Activated CD4-positive, alpha-beta T cell treated with anti-CD3 and anti-CD28 coated beads, Interleukin-2, amount 50 U/mL, for 24 hours (primary cell): ENCODE measurements around the gene MTERF2.
A peak's percentile ranks its signal among the peaks of the same experiment; 100 is the strongest.

Experiments used
- DNase-seq, 2 donors: peaks; one replicate each; pipeline ENCODE4 v3.0.0-alpha.2; 2020; ENCODE audit warnings: low read depth in 1 of 2, low spot score in 1 of 2

The MTERF2 gene

DNA sequence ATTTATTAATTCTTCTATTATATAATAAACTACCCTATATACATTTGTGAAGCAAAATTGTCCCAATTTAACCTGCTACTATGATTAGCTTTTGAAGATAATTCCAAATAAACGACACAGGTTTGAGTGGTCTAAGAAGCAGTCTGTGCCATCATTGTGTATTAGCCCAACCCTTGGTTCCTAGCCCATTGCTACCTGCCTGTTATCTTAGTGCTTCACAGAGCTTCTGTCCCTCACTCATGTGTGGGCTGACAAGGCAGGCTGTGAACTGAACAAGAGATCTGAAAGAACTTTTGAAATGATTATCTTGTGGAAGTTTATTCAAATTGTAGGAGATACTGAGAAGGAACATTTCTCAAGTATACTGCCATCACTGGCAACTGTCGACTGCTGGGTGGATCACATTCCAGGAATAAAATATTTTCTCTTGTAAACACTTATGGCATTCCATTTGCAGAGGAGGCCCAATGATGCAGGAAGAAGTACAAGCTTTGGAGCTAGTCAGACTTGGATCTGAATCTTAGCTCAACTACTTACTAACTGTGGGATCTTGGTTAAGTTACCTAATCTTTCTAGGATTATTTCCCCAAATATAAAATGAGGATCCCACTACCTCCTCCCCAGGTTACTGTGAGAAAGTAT lies 7.8 kb upstream of the MTERF2 start:
- no peak for DNase-seq

DNA sequence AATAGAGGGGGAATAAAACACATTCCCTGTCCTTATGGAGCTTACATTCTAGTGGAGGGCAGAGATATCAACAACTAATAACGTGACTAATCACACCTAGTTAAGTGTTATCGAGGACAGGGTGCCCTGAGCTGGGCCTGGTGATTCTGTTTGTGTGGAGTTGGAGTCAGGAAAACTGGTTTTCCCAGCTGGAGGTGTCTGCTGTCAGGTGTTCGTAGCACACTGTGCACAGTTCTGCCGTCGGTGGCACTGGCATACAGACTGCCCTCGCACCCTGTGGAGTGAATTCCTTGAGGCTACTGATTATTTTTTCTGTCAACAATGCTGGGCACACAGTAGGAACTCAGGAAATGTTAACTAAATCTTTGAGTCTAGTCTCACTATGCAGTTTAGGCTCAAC lies 900 bp upstream of the MTERF2 start:
- DNase-seq: no peak

- DNase-seq: no peak
Observed at GRCh38 chr12:106986135-106986534, 811 bp downstream of the MTERF2 start.

DNA sequence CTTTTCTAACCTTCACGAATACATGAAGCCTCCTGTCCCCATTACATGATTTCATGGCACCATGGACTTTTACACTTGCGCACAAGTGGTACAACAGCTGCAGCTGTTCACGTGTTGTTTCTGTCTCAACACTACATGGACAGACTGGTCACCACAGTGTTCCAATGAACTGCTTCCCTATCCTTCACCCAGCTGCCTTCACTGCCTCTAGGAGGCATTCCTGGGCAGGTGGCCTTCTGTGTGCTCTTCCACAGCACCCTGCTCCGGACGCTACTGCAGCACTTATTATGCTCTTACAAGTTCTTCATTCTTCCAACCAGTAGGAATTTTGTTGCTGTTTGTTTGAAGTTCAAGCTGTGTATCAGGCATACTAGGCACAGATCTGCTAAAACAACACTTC lies 1.5 kb downstream of the MTERF2 start:
- no peak for DNase-seq

DNA sequence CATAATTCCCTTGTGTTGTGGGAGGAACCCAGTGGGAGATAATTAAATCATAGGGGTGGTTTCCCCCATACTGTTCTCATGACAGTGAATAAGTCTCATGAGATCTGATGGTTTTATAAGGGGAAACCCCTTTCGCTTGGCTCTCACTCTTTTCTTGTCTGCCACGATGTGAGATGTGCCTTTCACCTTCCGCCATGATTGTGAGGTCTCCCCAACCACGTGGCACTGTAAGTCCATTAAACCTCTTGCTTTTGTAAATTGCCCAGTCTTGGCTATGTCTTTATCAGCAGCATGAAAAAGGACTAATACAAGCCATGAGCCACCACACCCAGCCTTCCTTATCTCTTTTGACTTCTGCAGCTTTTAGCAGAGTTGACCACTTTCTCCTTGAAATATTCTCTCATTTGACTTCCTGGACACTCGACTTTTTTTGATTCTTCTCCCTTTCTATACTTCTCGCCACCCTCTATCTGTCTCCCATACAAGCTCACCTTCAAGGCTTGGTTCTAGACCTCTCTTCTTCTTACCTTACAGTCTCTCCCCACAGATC lies 2.3 kb downstream of the MTERF2 start:
- DNase-seq: peak in 1 of 2 donors; percentile 3

- no peak for DNase-seq
Observed at GRCh38 chr12:106982229-106982628, 4.7 kb downstream of the MTERF2 start.

GRCh38 chr12:106981788-106982187 lies 5.2 kb downstream of the MTERF2 start:
- DNase-seq: no peak

DNA sequence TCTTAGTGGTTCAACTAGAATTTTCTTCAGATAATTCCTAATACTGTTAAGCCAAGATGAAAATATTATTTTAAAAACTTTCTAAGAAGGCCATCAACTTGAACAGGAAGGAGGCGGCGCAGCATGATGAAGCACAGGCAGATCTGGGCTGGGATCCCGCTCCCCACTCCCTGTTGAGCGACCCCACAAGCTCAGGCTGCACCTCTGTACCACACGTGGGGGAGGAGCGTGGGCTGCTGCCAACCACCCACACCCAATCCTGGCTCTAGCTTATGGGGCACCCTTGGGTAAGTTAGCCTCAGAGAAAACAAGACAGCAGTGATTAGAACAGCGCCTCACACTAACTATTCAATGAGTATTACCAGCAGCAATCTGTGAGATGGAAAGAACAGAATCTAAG lies 6.0 kb downstream of the MTERF2 start:
- no peak for DNase-seq

- no peak for DNase-seq
Observed at GRCh38 chr12:106978035-106978800, 8.7 kb downstream of the MTERF2 start.

DNA sequence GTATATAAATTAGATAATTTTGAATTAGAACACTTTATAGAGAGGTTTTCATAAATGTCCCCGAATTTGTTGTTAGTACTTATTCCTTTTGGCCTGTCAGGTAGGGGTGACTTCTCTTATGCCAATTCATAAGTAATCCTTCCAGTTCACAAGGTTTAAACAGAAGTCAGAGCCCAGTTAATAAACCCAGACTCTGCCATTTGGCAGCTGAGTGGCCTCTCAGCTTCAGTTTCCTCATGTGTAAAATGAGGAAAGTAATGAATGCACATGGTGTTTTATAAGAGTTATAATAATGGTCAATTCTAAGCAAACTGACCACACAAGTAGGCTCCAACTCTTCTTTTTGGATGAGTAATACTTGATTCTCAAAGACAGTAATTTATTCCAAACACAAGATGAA lies 10.3 kb downstream of the MTERF2 start:
- no peak for DNase-seq

GRCh38 chr12:106975993-106976658 lies 10.8 kb downstream of the MTERF2 start:
- no peak for DNase-seq

GRCh38 chr12:106975098-106975497 lies 11.8 kb downstream of the MTERF2 start:
- DNase-seq: no peak

- DNase-seq: no peak
Observed at GRCh38 chr12:106974511-106974910, 12.4 kb downstream of the MTERF2 start.

DNA sequence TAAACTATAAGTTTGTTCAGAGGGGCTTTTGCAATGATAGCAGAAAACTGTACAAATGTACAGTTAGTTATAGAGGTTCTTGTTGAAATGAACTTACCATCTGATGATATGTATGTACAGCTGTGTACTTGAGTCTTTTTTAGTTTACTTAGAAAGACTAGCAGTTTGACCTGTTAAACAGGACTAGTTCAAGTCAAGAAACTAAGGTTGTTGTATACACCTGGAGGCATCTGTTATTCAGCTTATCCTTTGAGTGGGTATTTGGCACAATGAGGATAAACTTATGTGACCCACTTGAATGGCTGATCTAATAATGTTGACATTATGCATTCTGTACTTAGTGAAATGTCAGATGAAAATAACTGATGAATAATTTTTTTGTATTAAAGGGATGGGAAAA lies 13.4 kb downstream of the MTERF2 start:
- DNase-seq: no peak

GRCh38 chr12:106971065-106971464 lies 15.9 kb downstream of the MTERF2 start:
- no peak for DNase-seq

DNA sequence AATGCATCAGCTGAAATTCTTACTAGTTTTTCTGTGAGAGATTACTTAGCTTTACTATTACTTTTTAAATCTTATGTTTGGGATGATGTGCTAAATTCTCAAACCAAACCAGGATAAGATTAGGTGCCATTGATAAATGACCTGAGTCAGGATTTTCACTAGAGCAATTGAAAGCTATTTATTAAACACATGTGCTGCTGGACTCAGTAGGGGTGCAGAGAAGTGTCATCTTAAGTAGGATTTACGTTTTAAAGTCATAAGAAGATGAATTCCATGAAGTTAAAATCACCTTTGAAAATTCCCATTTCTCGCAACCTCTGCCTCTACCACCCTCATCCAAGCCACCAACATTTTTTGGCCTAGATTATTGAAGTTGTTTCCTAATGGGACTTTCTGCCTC lies 22.4 kb downstream of the MTERF2 start:
- DNase-seq: no peak

DNA sequence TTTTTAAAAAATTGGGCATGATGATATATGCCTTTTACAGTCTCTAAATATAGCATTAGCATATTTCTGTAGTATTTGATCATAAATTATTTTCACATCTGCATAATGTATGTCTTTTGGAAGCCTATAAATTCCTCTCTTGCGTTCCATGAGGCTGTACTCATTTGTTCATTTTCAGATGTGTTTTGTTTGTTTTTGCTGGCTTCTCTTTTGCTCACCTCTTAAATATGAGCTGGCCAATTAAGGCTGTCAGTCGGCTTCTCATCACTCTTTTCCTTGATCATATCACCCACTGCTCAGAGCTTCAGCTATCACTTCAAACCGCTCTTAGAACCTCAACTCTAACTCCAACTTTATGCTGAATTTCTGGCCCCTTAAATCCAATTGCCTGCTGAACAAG lies 24.7 kb downstream of the MTERF2 start:
- no peak for DNase-seq

DNA sequence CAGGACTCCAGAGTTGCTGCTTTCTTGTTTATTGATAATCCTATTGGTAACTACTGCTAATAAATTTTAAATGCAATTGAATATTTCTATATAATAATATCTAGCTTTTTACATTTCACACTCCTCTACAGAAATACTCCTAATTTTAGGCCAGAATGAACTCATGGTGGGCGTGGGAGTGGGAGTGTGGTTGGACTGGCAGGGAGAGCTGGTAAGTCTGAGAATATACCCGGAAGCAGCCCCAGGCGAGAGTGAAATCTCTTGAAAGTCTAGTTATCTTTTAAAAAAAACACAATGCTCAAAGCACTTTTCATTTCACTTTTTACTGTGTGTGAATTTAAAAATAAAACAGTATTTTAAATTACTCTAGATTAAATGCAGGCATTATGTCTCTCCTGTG lies 26.5 kb downstream of the MTERF2 start:
- no peak for DNase-seq

DNA sequence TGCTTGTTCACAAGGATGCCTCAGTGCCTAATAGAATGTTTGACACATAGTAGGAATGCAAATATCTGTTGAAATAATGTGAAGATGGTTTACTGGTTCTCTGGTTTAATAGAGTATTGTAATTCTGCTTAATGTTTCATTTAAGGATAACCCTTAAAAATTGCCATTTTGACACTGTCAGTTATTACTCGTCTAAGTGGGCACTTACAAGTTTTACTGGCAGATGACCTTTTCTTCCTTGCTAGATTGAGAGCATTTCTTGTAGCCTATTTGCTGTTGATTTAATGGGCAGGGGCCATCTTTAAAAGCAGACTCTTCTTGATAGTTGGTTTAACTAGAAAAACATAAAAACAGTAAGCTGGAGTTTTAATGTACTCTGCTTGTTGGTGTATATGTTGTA lies 29.4 kb downstream of the MTERF2 start:
- no peak for DNase-seq

DNA sequence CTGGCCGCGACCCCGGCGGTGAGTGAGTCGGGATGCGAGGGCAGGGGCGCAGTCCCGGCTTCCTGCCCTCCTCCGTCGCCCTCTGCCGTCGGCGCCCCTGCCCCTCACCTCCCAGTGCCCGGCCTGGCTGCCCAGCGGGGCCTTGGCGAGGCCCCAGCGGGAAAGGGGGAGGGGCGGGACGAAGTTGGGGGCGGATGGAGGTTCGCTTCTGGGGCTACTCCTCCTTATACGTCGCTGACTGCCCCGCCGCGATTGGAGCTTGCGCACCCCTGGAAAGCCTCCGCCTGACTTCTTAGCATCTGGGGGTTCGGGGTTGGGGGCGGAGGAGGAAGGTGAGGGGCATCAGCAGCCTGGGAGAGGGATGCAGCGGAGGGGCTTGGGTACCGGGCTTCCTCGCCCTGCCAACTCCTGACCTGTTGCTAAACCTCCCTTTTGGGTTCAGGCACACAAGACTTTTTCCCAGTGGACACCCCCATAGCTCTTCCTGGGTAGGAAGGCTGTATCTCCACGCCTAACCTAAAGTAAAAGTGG lies 30.8 kb downstream of the MTERF2 start:
- peak; percentile 21 to 32 for DNase-seq

DNA sequence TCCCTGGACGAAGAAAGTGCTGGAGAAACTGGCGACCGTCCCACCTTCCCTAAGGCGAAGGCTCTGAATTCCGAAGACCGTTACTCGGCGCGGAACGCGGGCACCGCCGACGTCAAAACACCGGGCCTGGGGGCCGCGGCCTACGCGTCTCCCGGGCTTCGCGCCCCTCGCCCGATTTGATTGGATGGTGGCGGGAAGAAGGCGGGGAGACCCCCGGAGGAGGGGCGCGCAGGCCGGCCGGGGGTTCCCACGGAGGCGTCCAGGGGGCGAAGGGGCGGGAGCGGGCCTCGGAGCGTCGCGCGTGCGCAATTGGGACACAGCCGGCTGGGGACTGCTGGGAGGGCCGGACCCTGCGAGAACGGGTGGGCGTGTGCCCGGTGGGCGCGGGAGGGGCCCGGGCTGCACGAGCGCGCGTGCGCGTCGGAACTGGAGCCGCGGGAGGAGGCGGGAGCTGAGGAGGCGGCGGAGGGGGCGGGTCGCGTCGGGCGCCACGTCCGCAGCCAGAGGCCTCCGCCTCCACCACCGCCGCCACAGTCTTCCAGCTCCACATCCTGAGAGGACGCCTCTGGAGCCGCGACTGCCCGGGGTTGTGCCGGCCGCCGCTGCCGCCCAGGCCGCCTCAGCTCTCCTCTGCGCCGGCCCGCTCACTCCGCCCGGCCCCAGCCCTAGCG lies 31.4 kb downstream of the MTERF2 start, which contains the start of gene TMEM263:
Gene TMEM263, plus strand, starts transcription at position 531 of the 671 bp plus-strand sequence. CDS start 11,210 bp downstream, outside the sequence.
- DNase-seq: peak; percentile 75 to 80
